ENCODE data around the gene PDLIM5.

Gene PDLIM5

GRCh38 chr4:94458682-94459081 is 6.9 kb downstream of the PDLIM5 start:
- no peak overlapping the region for H3K4me3 ChIP-seq (ENCODE audit: low read depth, low read length)
- no peak for TF ChIP-seq CTCF (IDR thresholded peaks at IDR 0.05; ENCODE audit: low read depth, low read length, missing control alignments)
- DNase-seq (ENCODE audit: low read depth) = no peak

- H3K4me3 ChIP-seq (ENCODE audit: low read depth, low read length) = no peak overlapping the region
- DNase-seq (ENCODE audit: low read depth) = no peak
- no peak for TF ChIP-seq CTCF (IDR thresholded peaks at IDR 0.05; ENCODE audit: low read depth, low read length, missing control alignments)
Measured at GRCh38 chr4:94459462-94460161, 7.9 kb downstream of the PDLIM5 start.

GRCh38 chr4:94461506-94461905 is 9.8 kb downstream of the PDLIM5 start:
- H3K4me3 ChIP-seq (ENCODE audit: low read depth, low read length) = no peak overlapping the region
- DNase-seq (ENCODE audit: low read depth) = no peak
- TF ChIP-seq CTCF (IDR thresholded peaks at IDR 0.05; ENCODE audit: low read depth, low read length, missing control alignments) = no peak

DNA sequence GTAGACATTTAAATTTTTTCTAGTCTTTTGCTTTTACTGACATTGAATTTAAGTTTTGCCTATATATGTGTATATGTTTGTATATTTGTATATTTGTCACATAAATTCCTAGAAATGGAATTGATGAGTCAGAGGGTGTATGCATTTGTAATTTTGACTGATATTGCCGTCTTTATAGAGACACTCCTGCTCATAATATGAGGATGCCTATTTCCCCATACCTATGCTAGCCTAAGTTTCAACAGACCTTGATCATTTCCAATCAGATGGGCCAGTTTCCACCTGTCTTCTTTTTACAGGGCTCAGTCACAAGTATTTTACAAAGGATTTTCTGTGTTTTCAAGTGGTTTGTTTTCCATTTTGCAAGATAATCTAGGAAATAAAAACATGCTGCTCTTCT is 10.8 kb downstream of the PDLIM5 start:
- H3K4me3 ChIP-seq (ENCODE audit: low read depth, low read length) = no peak overlapping the region
- no peak for TF ChIP-seq CTCF (IDR thresholded peaks at IDR 0.05; ENCODE audit: low read depth, low read length, missing control alignments)
- no peak for DNase-seq (ENCODE audit: low read depth)

- TF ChIP-seq CTCF (IDR thresholded peaks at IDR 0.05; ENCODE audit: low read depth, low read length, missing control alignments) = no peak
- DNase-seq (ENCODE audit: low read depth) = no peak
- H3K4me3 ChIP-seq (ENCODE audit: low read depth, low read length) = no peak overlapping the region
Measured at GRCh38 chr4:94463771-94464170, 12.0 kb downstream of the PDLIM5 start.

DNA sequence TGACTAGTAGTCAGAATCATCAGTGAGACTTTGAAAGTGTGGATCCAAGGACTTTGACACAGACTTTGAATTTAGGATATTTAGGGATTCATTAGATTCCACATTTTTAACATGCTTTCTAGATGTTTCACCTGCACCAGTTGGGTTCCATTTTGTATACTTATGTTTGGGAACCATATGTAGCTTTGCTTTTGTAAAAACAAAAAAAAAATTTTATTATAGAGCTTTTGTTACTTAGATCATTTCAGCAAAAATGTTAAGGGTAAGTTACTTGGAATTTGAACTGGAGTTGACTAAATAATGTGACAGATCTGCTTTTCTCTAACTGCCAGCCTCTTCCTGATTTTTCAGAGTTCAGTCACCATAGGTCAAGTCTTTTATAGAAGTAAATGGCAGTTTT is 14.6 kb downstream of the PDLIM5 start:
- no peak overlapping the region for H3K4me3 ChIP-seq (ENCODE audit: low read depth, low read length)
- no peak for TF ChIP-seq CTCF (IDR thresholded peaks at IDR 0.05; ENCODE audit: low read depth, low read length, missing control alignments)
- no peak for DNase-seq (ENCODE audit: low read depth)

DNA sequence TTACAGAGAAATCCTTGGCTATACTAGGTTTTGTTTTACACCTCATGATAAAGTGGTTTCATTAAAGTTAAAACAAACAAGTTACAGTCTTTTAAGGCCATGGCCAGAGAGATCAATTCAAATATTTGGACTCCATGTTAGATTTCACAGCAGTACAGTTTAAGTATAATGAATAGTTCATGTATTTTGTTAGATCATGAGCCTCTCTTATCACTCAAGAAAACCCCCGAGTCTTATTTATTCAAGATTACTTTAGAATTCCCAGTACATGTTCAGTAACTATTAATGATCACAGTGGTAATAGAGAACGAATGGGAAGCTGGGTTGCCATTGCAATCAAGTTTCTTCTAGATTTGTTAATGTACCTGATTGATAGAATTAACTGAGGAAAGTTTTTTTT is 15.2 kb downstream of the PDLIM5 start:
- no peak for TF ChIP-seq CTCF (IDR thresholded peaks at IDR 0.05; ENCODE audit: low read depth, low read length, missing control alignments)
- no peak overlapping the region for H3K4me3 ChIP-seq (ENCODE audit: low read depth, low read length)
- no peak for DNase-seq (ENCODE audit: low read depth)

All from GM12864 (cell line).